GM12892 (cell line): ENCODE measurements around the gene ELL.
A peak's percentile ranks its signal among the peaks of the same experiment; 100 is the strongest.

Experiments
- DNase-seq: peaks from one replicate; pipeline ENCODE4 v3.0.0; 2011; ENCODE audit not compliant: insufficient read length
- FAIRE-seq: peaks from 2 replicates; lab custom pipeline; 2011; peaks lifted over from hg19 to GRCh38; lab: Jason Lieb, UNC
- POLR2A ChIP-seq: IDR thresholded peaks from 2 replicates; pipeline ENCODE4 v1.6.1; 2011; ENCODE audit warnings: low read depth, low read length, control low read depth
- POLR2AphosphoS5 ChIP-seq: IDR thresholded peaks from 2 replicates; pipeline ENCODE4 v1.6.1; 2011; ENCODE audit warnings: low read depth, low read length, control low read depth
- TAF1 ChIP-seq: IDR thresholded peaks from 2 replicates; pipeline ENCODE4 v1.6.1; 2011; ENCODE audit warnings: low read depth, mild to moderate bottlenecking, control low read depth, low read length, borderline replicate concordance

ELL gene

GRCh38 chr19:18423258-18424020 is 98.4 kb downstream of the ELL start:
- DNase-seq (no peak), FAIRE-seq (no peak)
- TF ChIP-seq POLR2AphosphoS5 (no peak), POLR2A (no peak), TAF1 (no peak)

GRCh38 chr19:18422530-18423191 is 99.2 kb downstream of the ELL start:
- DNase-seq (no peak), FAIRE-seq (no peak)
- TF ChIP-seq TAF1 (no peak), POLR2A (no peak; the same call in 1 of the 2 replicates), POLR2AphosphoS5 (no peak)

GRCh38 chr19:18421371-18421959 is 100.4 kb downstream of the ELL start:
- TF ChIP-seq POLR2AphosphoS5 (no peak), TAF1 (no peak), POLR2A (no peak)
- FAIRE-seq = no peak
- no peak for DNase-seq

GRCh38 chr19:18420930-18421329 is 100.9 kb downstream of the ELL start:
- DNase-seq (no peak), FAIRE-seq (no peak)
- no peak for TF ChIP-seq POLR2AphosphoS5
- TF ChIP-seq POLR2A = no peak
- TF ChIP-seq TAF1 = no peak

- TF ChIP-seq POLR2A = peak; percentile 35; the same call in 1 of the 2 replicates
- TF ChIP-seq TAF1 = no peak
- FAIRE-seq = peak; percentile 36
Measured at GRCh38 chr19:18419699-18420460, 102.0 kb downstream of the ELL start.

GRCh38 chr19:18419195-18419698 is 102.6 kb downstream of the ELL start, which contains the start of gene SSBP4:
Gene SSBP4, plus strand, starts transcription at chr19:18419398. Its CDS starts 251 bp downstream, at chr19:18419649.
- DNase-seq (peak; percentile 92), FAIRE-seq (peak; percentile 92)
- TF ChIP-seq POLR2A (peak; percentile 9; the same call in 1 of the 2 replicates), POLR2AphosphoS5 (no peak), TAF1 (no peak)

More at GRCh38 chr19:18419699-18420460, 102.0 kb downstream of the ELL start:
- no peak for DNase-seq

GRCh38 chr19:18418483-18419194 is 103.2 kb downstream of the ELL start:
- TF ChIP-seq POLR2AphosphoS5 (no peak), POLR2A (no peak), TAF1 (no peak)
- FAIRE-seq = no peak
- no peak for DNase-seq

GRCh38 chr19:18418029-18418482 is 103.8 kb downstream of the ELL start:
- FAIRE-seq (peak; percentile 57), DNase-seq (no peak)
- TF ChIP-seq TAF1 (no peak), POLR2A (no peak), POLR2AphosphoS5 (no peak)

GRCh38 chr19:18417250-18418028 is 104.4 kb downstream of the ELL start:
- DNase-seq (no peak), FAIRE-seq (peak; percentile 80)
- TF ChIP-seq POLR2AphosphoS5 = no peak

GRCh38 chr19:18416778-18417249 is 105.1 kb downstream of the ELL start:
- FAIRE-seq = no peak
- TF ChIP-seq POLR2AphosphoS5 = no peak
- TF ChIP-seq POLR2A = no peak
- TF ChIP-seq TAF1 = no peak

More at GRCh38 chr19:18416778-18417249, 105.1 kb downstream of the ELL start:
- no peak for DNase-seq
